Liver (tissue), 9 donors: ENCODE data around the gene GRAMD2A. TPM values are rescaled to one million over a fixed set of nuclear protein-coding genes. Genes with fewer than 3 reads are reported as not detected.

Experiments used
- DNase-seq: peaks from one replicate; pipeline ENCODE4 v3.0.0-alpha.2; 2017; ENCODE audit warnings: low spot score
- H3K27ac ChIP-seq, 2 donors: one replicate each; pipeline ENCODE4 v1.7.0; 2013; ENCODE audit warnings: inconsistent platforms in 2 of 2, low read length in 2 of 2, control low read depth in 1 of 2, low read depth in 1 of 2, mild to moderate bottlenecking in 1 of 2
- H3K27me3 ChIP-seq, 4 donors: one replicate each; pipeline versions ENCODE4 v1.6.1 to v1.7.0; 2013; ENCODE audit warnings: low read length in 3 of 4, inconsistent platforms in 1 of 4, mild to moderate bottlenecking in 1 of 4, moderate library complexity in 1 of 4; ENCODE audit not compliant: control insufficient read depth in 4 of 4, insufficient read depth in 4 of 4
- H3K36me3 ChIP-seq, 4 donors: one replicate each; pipeline versions ENCODE4 v1.6.1 to v1.7.0; 2013; ENCODE audit warnings: low read length in 3 of 4, mild to moderate bottlenecking in 3 of 4, low read depth in 1 of 4, moderate library complexity in 1 of 4; ENCODE audit not compliant: control insufficient read depth in 4 of 4, insufficient read depth in 3 of 4
- H3K4me1 ChIP-seq, 4 donors: one replicate each; pipeline versions ENCODE4 v1.6.1 to v1.7.0; 2013; ENCODE audit warnings: low read length in 3 of 4, mild to moderate bottlenecking in 3 of 4, moderate library complexity in 1 of 4; ENCODE audit not compliant: control insufficient read depth in 4 of 4, insufficient read depth in 4 of 4
- H3K4me3 ChIP-seq, 3 donors: one replicate each; pipeline versions ENCODE4 v1.6.1 to v1.7.0; 2013; ENCODE audit warnings: low read length in 3 of 3, control low read depth in 1 of 3, low read depth in 1 of 3, mild to moderate bottlenecking in 1 of 3
- H3K9ac ChIP-seq, 2 donors: one replicate each; pipeline ENCODE4 v1.7.0; 2013; ENCODE audit warnings: low read length in 2 of 2, mild to moderate bottlenecking in 2 of 2, moderate library complexity in 2 of 2, control low read depth in 1 of 2, low read depth in 1 of 2
- H3K9me3 ChIP-seq, 4 donors: one replicate each; pipeline versions ENCODE4 v1.6.1 to v1.7.0; 2013; ENCODE audit warnings: low read length in 3 of 4; ENCODE audit not compliant: control insufficient read depth in 4 of 4
- ATF3 ChIP-seq: IDR thresholded peaks from 2 replicates; pipeline ENCODE4 v1.6.1; 2016; ENCODE audit warnings: antibody characterized with exemption
- CTCF ChIP-seq: fragments of 150-350 bp; IDR thresholded peaks from 2 replicates; pipeline ENCODE4 v1.5.1; 2017; ENCODE audit warnings: improper control_type of control experiment, low read depth, low read length; ENCODE audit not compliant: missing input control
- EGR1 ChIP-seq, 2 donors: IDR thresholded peaks; 2 replicates each; pipeline ENCODE4 v1.6.1; 2016 to 2018; ENCODE audit warnings: antibody characterized with exemption in 2 of 2, low read depth in 2 of 2
- FOXA1 ChIP-seq: IDR thresholded peaks from 2 replicates; pipeline ENCODE4 v1.6.1; 2016; ENCODE audit warnings: antibody characterized with exemption
- FOXA2 ChIP-seq: IDR thresholded peaks from 2 replicates; pipeline ENCODE4 v1.6.1; 2016; ENCODE audit warnings: antibody characterized with exemption
- GABPA ChIP-seq, 2 donors: IDR thresholded peaks in 1 of 2; conservative IDR thresholded peaks in 1 of 2; 2 replicates each; pipeline ENCODE4 v1.6.1; 2016; ENCODE audit warnings: antibody characterized with exemption in 2 of 2, mild to moderate bottlenecking in 1 of 2, moderate library complexity in 1 of 2
- HNF4A ChIP-seq, 2 donors: conservative IDR thresholded peaks; 2 replicates each; pipeline ENCODE4 v1.6.1; 2016; ENCODE audit warnings: antibody characterized with exemption in 2 of 2, mild to moderate bottlenecking in 2 of 2
- HNF4G ChIP-seq: IDR thresholded peaks from 2 replicates; pipeline ENCODE4 v1.6.1; 2016; ENCODE audit warnings: antibody characterized with exemption
- JUND ChIP-seq, 2 donors: IDR thresholded peaks; 2 replicates each; pipeline ENCODE4 v1.6.1; 2016; ENCODE audit warnings: antibody characterized with exemption in 2 of 2
- NR2F2 ChIP-seq: IDR thresholded peaks from 2 replicates; pipeline ENCODE4 v1.6.1; 2016; ENCODE audit warnings: antibody characterized with exemption
- RAD21 ChIP-seq, 2 donors: IDR thresholded peaks; 2 replicates each; pipeline ENCODE4 v1.6.1; 2016; ENCODE audit warnings: antibody characterized with exemption in 2 of 2, mild to moderate bottlenecking in 2 of 2
- REST ChIP-seq: IDR thresholded peaks from 2 replicates; pipeline ENCODE4 v1.6.1; 2016; ENCODE audit warnings: antibody characterized with exemption, mild to moderate bottlenecking
- RXRA ChIP-seq, 2 donors: IDR thresholded peaks; 2 replicates each; pipeline ENCODE4 v1.6.1; 2017 to 2018; ENCODE audit warnings: antibody characterized with exemption in 2 of 2, mild to moderate bottlenecking in 1 of 2
- SP1 ChIP-seq: IDR thresholded peaks from 2 replicates; pipeline ENCODE4 v1.6.1; 2018; ENCODE audit warnings: antibody characterized with exemption, mild to moderate bottlenecking
- TAF1 ChIP-seq: conservative IDR thresholded peaks from 2 replicates; pipeline ENCODE4 v1.6.1; 2016; ENCODE audit warnings: antibody characterized with exemption, mild to moderate bottlenecking
- YY1 ChIP-seq: IDR thresholded peaks from 2 replicates; pipeline ENCODE4 v1.6.1; 2016; ENCODE audit warnings: antibody characterized with exemption, mild to moderate bottlenecking
- ZBTB33 ChIP-seq: IDR thresholded peaks from 2 replicates; pipeline ENCODE4 v1.6.1; 2016; ENCODE audit warnings: antibody characterized with exemption
- WGBS: extraction: QIAGEN DNeasy Blood & Tissue Kit; methylation state at CpG from one replicate; pipeline ENCODE4 v1.1.7; 2013; 5-methylcytosine and 5-hydroxymethylcytosine counted together
- polyA plus RNA-seq, 2 donors: library from polyadenylated mRNA; stranded (reverse) in 1 of 2; unstranded in 1 of 2; fragments of 200-250 nt in 1 of 2; fragments of >200 nt in 1 of 2; fragmentation: Nextera tagmentation in 1 of 2; extraction: Ambion mirVana in 1 of 2; gene quantifications; one replicate each; pipeline versions ENCODE4 v1.2.1 to v1.2.3, GENCODE V29; 2013 to 2015
- total RNA-seq, 2 donors: library from RNA; depleted of rRNA; stranded (reverse); fragments of >200 nt; gene quantifications; one replicate each; pipeline ENCODE4 v1.2.3, GENCODE V29; 2014
- donor health status: healthy.
- donor health status: healthy.
- donor health status: healthy.
- donor health status: healthy.
- donor health status: healthy.

Gene GRAMD2A
- total and polyA plus RNA-seq, 4 donors: not detected

GRCh38 chr15:72227192-72227586, 29.6 kb upstream of the GRAMD2A start:
- H3K9ac ChIP-seq: no peak overlapping the region
- H3K4me1 ChIP-seq: peaks cover 4 to 20% (median 14%) of the 10 kb centered on the region in 4 donors
- no peak for DNase-seq

GRCh38 chr15:72223278-72223677, 25.7 kb upstream of the GRAMD2A start:
- Histone ChIP-seq H3K4me3 (no peak overlapping the region), H3K4me1 (peaks cover 0 to 2% (median 0%) of the 10 kb centered on the region in 4 donors), H3K9me3 (no peaks in the 10 kb centered on the region), H3K27me3 (no peaks in the 10 kb centered on the region), H3K36me3 (peaks cover 0 to 5% (median 0%) of the 10 kb centered on the region in 4 donors), H3K9ac (no peak overlapping the region), H3K27ac (no peak overlapping the region)
- WGBS: 95% methylated on average over 10 of the region's 10 CpGs
- DNase-seq: no peak
- TF ChIP-seq SP1 (no peak), EGR1 (IDR thresholded peaks at IDR 0.05; ENCODE audit: low read depth in 2 of 2) (no peak), YY1 (no peak), CTCF (no peak), ATF3 (no peak), JUND (IDR thresholded peaks at IDR 0.05) (no peak), HNF4A (conservative IDR thresholded peaks at IDR 0.05) (no peak), ZBTB33 (no peak), RXRA (IDR thresholded peaks at IDR 0.05) (no peak)

More at GRCh38 chr15:72227192-72227586, 29.6 kb upstream of the GRAMD2A start:
- no peak overlapping the region for H3K4me3 ChIP-seq
- H3K27me3 ChIP-seq: no peaks in the 10 kb centered on the region
- H3K9me3 ChIP-seq: no peaks in the 10 kb centered on the region
- WGBS: 53% methylated on average over 8 of the region's 8 CpGs
- H3K36me3 ChIP-seq: no peaks in the 10 kb centered on the region
- TF ChIP-seq ATF3 (no peak), FOXA2 (no peak), SP1 (no peak), CTCF (no peak), YY1 (no peak), HNF4A (conservative IDR thresholded peaks at IDR 0.05) (no peak), TAF1 (no peak), RXRA (IDR thresholded peaks at IDR 0.05) (no peak), RAD21 (IDR thresholded peaks at IDR 0.05) (no peak), GABPA (IDR thresholded peaks at IDR 0.05 in 1 of 2, conservative IDR thresholded peaks at IDR 0.05 in 1 of 2) (no peak), NR2F2 (no peak), REST (no peak), FOXA1 (no peak), HNF4G (no peak), JUND (IDR thresholded peaks at IDR 0.05) (no peak), EGR1 (IDR thresholded peaks at IDR 0.05; ENCODE audit: low read depth in 2 of 2) (no peak)
- peak overlapping the region in 1 of 2 donors; percentile 13 for H3K27ac ChIP-seq
